HFF-Myc (cell line): ENCODE measurements around the gene ASB1.

Source experiments
- DNase-seq: peaks from one replicate; pipeline ENCODE4 v3.0.0-alpha.2; 2011; ENCODE audit warnings: low read depth; ENCODE audit errors: extremely low read depth
- H3K4me3 ChIP-seq: replicated peaks from 2 replicates; pipeline ENCODE4 v1.5.1; 2011; ENCODE audit warnings: low read depth, mild to moderate bottlenecking, control low read depth, low read length
- CTCF ChIP-seq: IDR thresholded peaks from 2 replicates; pipeline ENCODE4 v1.5.1; 2012; ENCODE audit warnings: mild to moderate bottlenecking, low read depth, low read length, control low read depth; ENCODE audit errors: missing control alignments

ASB1 gene

GRCh38 chr2:238453842-238454241 is 27.1 kb downstream of the ASB1 start:
- H3K4me3 ChIP-seq: no peak overlapping the region
- no peak for DNase-seq
- no peak for TF ChIP-seq CTCF

- no peak overlapping the region for H3K4me3 ChIP-seq
- no peak for TF ChIP-seq CTCF
- DNase-seq: no peak
Observed at GRCh38 chr2:238456449-238456848, 29.7 kb downstream of the ASB1 start.

- no peak for DNase-seq
- no peak overlapping the region for H3K4me3 ChIP-seq
- no peak for TF ChIP-seq CTCF
Observed at GRCh38 chr2:238456970-238457926, 30.5 kb downstream of the ASB1 start.

GRCh38 chr2:238457927-238458324 is 31.2 kb downstream of the ASB1 start:
- TF ChIP-seq CTCF: no peak
- DNase-seq: no peak
- no peak overlapping the region for H3K4me3 ChIP-seq

GRCh38 chr2:238458651-238459050 is 31.9 kb downstream of the ASB1 start:
- no peak for TF ChIP-seq CTCF
- no peak for DNase-seq
- H3K4me3 ChIP-seq: no peak overlapping the region

GRCh38 chr2:238459081-238459629 is 32.4 kb downstream of the ASB1 start:
- DNase-seq: no peak
- no peak overlapping the region for H3K4me3 ChIP-seq
- no peak for TF ChIP-seq CTCF
